ENCODE data around the gene TBCK. TPM values are rescaled to one million over a fixed set of nuclear protein-coding genes. Genes with fewer than 3 reads are reported as not detected.
"Not testable (repeated sequence)": the region's sequence is repeated elsewhere in the genome, so short reads cannot be mapped to it uniquely, and the experiment has no call there.

The TBCK gene
- total RNA-seq, 1 donor from 2014 or later: 25.8 TPM

GRCh38 chr4:106231931-106232330 is 84.1 kb downstream of the TBCK start:
- DNase-seq (ENCODE audit: low read depth) (no peak), FAIRE-seq (no peak)
- no peaks in the 10 kb centered on the region for H4K20me1 ChIP-seq (ENCODE audit: insufficient read depth, low read length)
- peaks cover 9% of the 10 kb centered on the region for H3K36me3 ChIP-seq (ENCODE audit: insufficient read depth, low read length)
- no peaks in the 10 kb centered on the region for H3K79me2 ChIP-seq (ENCODE audit: insufficient read depth, low read length)
- no peak overlapping the region for H3K27ac ChIP-seq (ENCODE audit: low read depth, low read length)
- H3K9me3 Mint-ChIP-seq (ENCODE audit: unreplicated experiment): no peaks in the 10 kb centered on the region
- TF ChIP-seq EZH2 (IDR thresholded peaks at IDR 0.05; ENCODE audit: insufficient read depth, low read length): no peak
- no peak for TF ChIP-seq CTCF (IDR thresholded peaks at IDR 0.05; ENCODE audit: insufficient read depth, low read depth, low read length)
- peaks cover 9% of the 10 kb centered on the region for H3K36me3 Mint-ChIP-seq (ENCODE audit: low read depth, unreplicated experiment)
- H3K4me1 ChIP-seq (ENCODE audit: insufficient read depth, low read length): no peaks in the 10 kb centered on the region
- no peak overlapping the region for H3K4me3 ChIP-seq (ENCODE audit: insufficient read depth, low read depth, low read length)
- no peaks in the 10 kb centered on the region for H3K4me1 Mint-ChIP-seq (ENCODE audit: low read depth, unreplicated experiment)
- no peak overlapping the region for H3K4me3 Mint-ChIP-seq (ENCODE audit: unreplicated experiment)
- no peak overlapping the region for H3K27ac Mint-ChIP-seq (ENCODE audit: unreplicated experiment)
- no peak overlapping the region for H3K9ac ChIP-seq (ENCODE audit: low read length)
- H3K4me2 ChIP-seq (ENCODE audit: low read length): no peak overlapping the region
- no peaks in the 10 kb centered on the region for H3K27me3 ChIP-seq (ENCODE audit: insufficient read depth, low read length)
- no peak overlapping the region for H2AFZ ChIP-seq (ENCODE audit: low read depth, low read length)
- no peaks in the 10 kb centered on the region for H3K9me3 ChIP-seq (ENCODE audit: insufficient read depth, low read depth, low read length)
- H3K27me3 Mint-ChIP-seq (ENCODE audit: low read depth, unreplicated experiment): no peaks in the 10 kb centered on the region

- H3K79me2 ChIP-seq (ENCODE audit: insufficient read depth, low read length): no peaks in the 10 kb centered on the region
- H2AFZ ChIP-seq (ENCODE audit: low read depth, low read length): no peak overlapping the region
- H3K27ac ChIP-seq (ENCODE audit: low read depth, low read length): no peak overlapping the region
- H3K9ac ChIP-seq (ENCODE audit: low read length): no peak overlapping the region
- Mint-ChIP-seq H3K4me1 (ENCODE audit: low read depth, unreplicated experiment) (no peaks in the 10 kb centered on the region), H3K27ac (ENCODE audit: unreplicated experiment) (no peak overlapping the region), H3K4me3 (ENCODE audit: unreplicated experiment) (no peak overlapping the region), H3K9me3 (ENCODE audit: unreplicated experiment) (no peaks in the 10 kb centered on the region), H3K36me3 (ENCODE audit: low read depth, unreplicated experiment) (peaks cover 8% of the 10 kb centered on the region), H3K27me3 (ENCODE audit: low read depth, unreplicated experiment) (no peaks in the 10 kb centered on the region)
- DNase-seq (ENCODE audit: low read depth) (no peak), FAIRE-seq (no peak)
- no peaks in the 10 kb centered on the region for H3K9me3 ChIP-seq (ENCODE audit: insufficient read depth, low read depth, low read length)
- H3K27me3 ChIP-seq (ENCODE audit: insufficient read depth, low read length): no peaks in the 10 kb centered on the region
- no peaks in the 10 kb centered on the region for H3K36me3 ChIP-seq (ENCODE audit: insufficient read depth, low read length)
- no peak overlapping the region for H3K4me2 ChIP-seq (ENCODE audit: low read length)
- H3K4me1 ChIP-seq (ENCODE audit: insufficient read depth, low read length): no peaks in the 10 kb centered on the region
- TF ChIP-seq EZH2 (IDR thresholded peaks at IDR 0.05; ENCODE audit: insufficient read depth, low read length) (no peak), CTCF (IDR thresholded peaks at IDR 0.05; ENCODE audit: insufficient read depth, low read depth, low read length) (no peak)
- no peaks in the 10 kb centered on the region for H4K20me1 ChIP-seq (ENCODE audit: insufficient read depth, low read length)
- no peak overlapping the region for H3K4me3 ChIP-seq (ENCODE audit: insufficient read depth, low read depth, low read length)
These were observed 93.5 kb downstream of the TBCK start for GRCh38 chr4:106222548-106222947.

GRCh38 chr4:106213291-106213690 is 102.7 kb downstream of the TBCK start:
- H4K20me1 ChIP-seq (ENCODE audit: insufficient read depth, low read length); H3K27ac ChIP-seq (ENCODE audit: low read depth, low read length); H3K9me3 Mint-ChIP-seq (ENCODE audit: unreplicated experiment); H3K4me3 ChIP-seq (ENCODE audit: insufficient read depth, low read depth, low read length); FAIRE-seq; H3K9me3 ChIP-seq (ENCODE audit: insufficient read depth, low read depth, low read length); H3K4me2 ChIP-seq (ENCODE audit: low read length); H3K27me3 ChIP-seq (ENCODE audit: insufficient read depth, low read length); H2AFZ ChIP-seq (ENCODE audit: low read depth, low read length); H3K27me3 Mint-ChIP-seq (ENCODE audit: low read depth, unreplicated experiment); H3K36me3 Mint-ChIP-seq (ENCODE audit: low read depth, unreplicated experiment); H3K4me1 Mint-ChIP-seq (ENCODE audit: low read depth, unreplicated experiment); H3K4me1 ChIP-seq (ENCODE audit: insufficient read depth, low read length); H3K27ac Mint-ChIP-seq (ENCODE audit: unreplicated experiment); H3K4me3 Mint-ChIP-seq (ENCODE audit: unreplicated experiment); H3K9ac ChIP-seq (ENCODE audit: low read length); DNase-seq (ENCODE audit: low read depth); H3K36me3 ChIP-seq (ENCODE audit: insufficient read depth, low read length); H3K79me2 ChIP-seq (ENCODE audit: insufficient read depth, low read length): not testable (repeated sequence)

Measured in astrocyte (in vitro differentiated cells and primary cell).